Endodermal cell (in vitro differentiated cells): Measurements from ENCODE around the gene RNF169. TPM values are rescaled to one million over a fixed set of nuclear protein-coding genes. Genes with fewer than 3 reads are reported as not detected.

Experiments used
- DNase-seq: peaks from one replicate; pipeline ENCODE4 v3.0.0-alpha.2; 2017
- H3K27ac ChIP-seq: 2 replicates; pipeline ENCODE4 v1.5.1; 2013; ENCODE audit warnings: mild to moderate bottlenecking, low read depth, low read length, moderate library complexity
- H3K27me3 ChIP-seq: 2 replicates; pipeline ENCODE4 v1.6.1; 2013; ENCODE audit warnings: mild to moderate bottlenecking, low read length, moderate library complexity; ENCODE audit not compliant: insufficient read depth, control insufficient read depth, poor library complexity, severe bottlenecking
- H3K36me3 ChIP-seq: 2 replicates; pipeline ENCODE4 v1.7.0; 2013; ENCODE audit warnings: mild to moderate bottlenecking, low read length, moderate library complexity; ENCODE audit not compliant: control insufficient read depth, insufficient read depth
- H3K4me1 ChIP-seq: one replicate; pipeline ENCODE4 v1.7.0; 2013; ENCODE audit warnings: low read length; ENCODE audit not compliant: control insufficient read depth, insufficient read depth
- H3K4me3 ChIP-seq: 2 replicates; pipeline ENCODE4 v1.5.1; 2013; ENCODE audit warnings: mild to moderate bottlenecking, low read length, moderate library complexity
- H3K9ac ChIP-seq: 2 replicates; pipeline ENCODE4 v1.6.1; 2013; ENCODE audit warnings: mild to moderate bottlenecking, low read length, moderate library complexity; ENCODE audit not compliant: poor library complexity, severe bottlenecking; ENCODE audit errors: extremely low read depth
- H3K9me3 ChIP-seq: 2 replicates; pipeline ENCODE4 v1.6.1; 2013; ENCODE audit warnings: mild to moderate bottlenecking, low read length, moderate library complexity; ENCODE audit not compliant: control insufficient read depth
- H3K27ac Mint-ChIP-seq: 2 replicates; pipeline ENCODE4 v1.8.0; 2020; ENCODE audit warnings: mixed read lengths
- H3K27me3 Mint-ChIP-seq: 2 replicates; pipeline ENCODE4 v1.8.0; 2021; ENCODE audit warnings: mild to moderate bottlenecking, mixed read lengths; ENCODE audit not compliant: insufficient read depth
- H3K36me3 Mint-ChIP-seq: 2 replicates; pipeline ENCODE4 v1.8.0; 2020; ENCODE audit warnings: low read depth, mixed read lengths
- H3K4me1 Mint-ChIP-seq: 2 replicates; pipeline ENCODE4 v1.8.0; 2020; ENCODE audit warnings: mixed read lengths
- H3K4me3 Mint-ChIP-seq: 2 replicates; pipeline ENCODE4 v1.8.0; 2020; ENCODE audit warnings: mild to moderate bottlenecking, moderate library complexity, mixed read lengths
- H3K9me3 Mint-ChIP-seq: 2 replicates; pipeline ENCODE4 v1.8.0; 2020; ENCODE audit warnings: mild to moderate bottlenecking, mixed read lengths
- WGBS, 2 experiments: methylation state at CpG; one replicate each; pipeline versions ENCODE4 v1.1.5 to v1.1.7; 2013; ENCODE audit warnings: missing lambda C conversion rate in 2 of 2, mixed read lengths in 1 of 2; ENCODE audit not compliant: insufficient coverage in 1 of 2, insufficient read length in 1 of 2; 5-methylcytosine and 5-hydroxymethylcytosine counted together
- total RNA-seq, 2 donors: library from RNA; stranded (reverse); fragmentation: NEBNext Ultra II Directional in 1 of 2; extraction: Animal tissue kit (Norgen Biotek cat#: 25700) in 1 of 2; gene quantifications; 2 replicates in 1 of 2; 3 replicates in 1 of 2; pipeline ENCODE4 v1.2.1, GENCODE V29; 2021
- TF ChIP-seq, protein P1 (sequence below): fragments of 200-600 bp; sonication (generic); conservative IDR thresholded peaks from 2 replicates; pipeline ENCODE4 v1.5.0; 2021; ENCODE audit warnings: antibody characterized with exemption, mild to moderate bottlenecking

RNF169 gene
- total RNA-seq, 2 donors from 2014 or later = 18.3 to 23.6 TPM

- no peak overlapping the region for H3K4me3 Mint-ChIP-seq
- no peaks in the 10 kb centered on the region for H3K27me3 Mint-ChIP-seq
- TF ChIP-seq, protein P1, sequence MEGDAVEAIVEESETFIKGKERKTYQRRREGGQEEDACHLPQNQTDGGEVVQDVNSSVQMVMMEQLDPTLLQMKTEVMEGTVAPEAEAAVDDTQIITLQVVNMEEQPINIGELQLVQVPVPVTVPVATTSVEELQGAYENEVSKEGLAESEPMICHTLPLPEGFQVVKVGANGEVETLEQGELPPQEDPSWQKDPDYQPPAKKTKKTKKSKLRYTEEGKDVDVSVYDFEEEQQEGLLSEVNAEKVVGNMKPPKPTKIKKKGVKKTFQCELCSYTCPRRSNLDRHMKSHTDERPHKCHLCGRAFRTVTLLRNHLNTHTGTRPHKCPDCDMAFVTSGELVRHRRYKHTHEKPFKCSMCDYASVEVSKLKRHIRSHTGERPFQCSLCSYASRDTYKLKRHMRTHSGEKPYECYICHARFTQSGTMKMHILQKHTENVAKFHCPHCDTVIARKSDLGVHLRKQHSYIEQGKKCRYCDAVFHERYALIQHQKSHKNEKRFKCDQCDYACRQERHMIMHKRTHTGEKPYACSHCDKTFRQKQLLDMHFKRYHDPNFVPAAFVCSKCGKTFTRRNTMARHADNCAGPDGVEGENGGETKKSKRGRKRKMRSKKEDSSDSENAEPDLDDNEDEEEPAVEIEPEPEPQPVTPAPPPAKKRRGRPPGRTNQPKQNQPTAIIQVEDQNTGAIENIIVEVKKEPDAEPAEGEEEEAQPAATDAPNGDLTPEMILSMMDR = peak; percentile 63
- H3K9me3 Mint-ChIP-seq = no peaks in the 10 kb centered on the region
- Histone ChIP-seq H3K27me3 (no peaks in the 10 kb centered on the region), H3K4me3 (no peak overlapping the region), H3K9me3 (no peaks in the 10 kb centered on the region), H3K27ac (no peak overlapping the region), H3K9ac (no peak overlapping the region), H3K4me1 (no peaks in the 10 kb centered on the region), H3K36me3 (peaks cover 75% of the 10 kb centered on the region)
- no peak overlapping the region for H3K27ac Mint-ChIP-seq
- peaks cover 13% of the 10 kb centered on the region for H3K4me1 Mint-ChIP-seq
- peak; percentile 66 for DNase-seq
- H3K36me3 Mint-ChIP-seq = peaks cover 33% of the 10 kb centered on the region
- WGBS, 2 experiments = 95 to 96% methylated on average over 9 to 13 of the region's 13 CpGs
Measured at GRCh38 chr11:74842967-74843366, 94.3 kb downstream of the RNF169 start.

- no peak overlapping the region for H3K27ac ChIP-seq
- TF ChIP-seq, protein P1 = no peak
- no peaks in the 10 kb centered on the region for H3K4me1 ChIP-seq
- peaks cover 13% of the 10 kb centered on the region for H3K4me1 Mint-ChIP-seq
- no peaks in the 10 kb centered on the region for H3K27me3 Mint-ChIP-seq
- H3K36me3 Mint-ChIP-seq = peaks cover 35% of the 10 kb centered on the region
- no peak overlapping the region for H3K4me3 ChIP-seq
- 100% methylated on average over 1 to 3 of the region's 3 CpGs for WGBS, 2 experiments
- no peak for DNase-seq
- H3K9me3 Mint-ChIP-seq = no peaks in the 10 kb centered on the region
- H3K4me3 Mint-ChIP-seq = no peak overlapping the region
- no peak overlapping the region for H3K9ac ChIP-seq
- peaks cover 68% of the 10 kb centered on the region for H3K36me3 ChIP-seq
- peak overlapping the region; percentile 45 for H3K27ac Mint-ChIP-seq
- H3K27me3 ChIP-seq = no peaks in the 10 kb centered on the region
- H3K9me3 ChIP-seq = no peaks in the 10 kb centered on the region
Measured at GRCh38 chr11:74844072-74844471, 95.4 kb downstream of the RNF169 start.

DNA sequence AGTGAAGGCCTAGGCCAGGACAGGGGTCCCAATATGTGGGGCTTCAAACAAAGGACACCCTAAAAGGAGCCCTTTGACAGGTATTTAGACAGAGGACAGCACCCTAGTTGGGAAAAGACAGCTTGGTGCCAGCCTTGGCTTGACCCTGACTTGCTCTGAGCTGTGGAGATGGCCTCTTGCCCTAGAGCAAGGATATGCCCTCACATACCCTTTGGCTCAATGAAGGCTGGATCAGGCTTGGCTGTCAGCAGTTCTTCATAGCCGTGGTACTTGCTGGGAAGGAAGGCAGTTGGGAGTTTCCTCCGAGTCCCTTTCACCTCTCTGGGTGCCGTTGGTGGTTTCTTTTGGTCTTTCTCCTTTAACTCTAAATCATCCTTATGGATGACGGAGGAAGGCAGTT lies 96.2 kb downstream of the RNF169 start:
- no peaks in the 10 kb centered on the region for H3K27me3 Mint-ChIP-seq
- no peaks in the 10 kb centered on the region for H3K9me3 Mint-ChIP-seq
- Histone ChIP-seq H3K4me3 (no peak overlapping the region), H3K27me3 (no peaks in the 10 kb centered on the region), H3K27ac (no peak overlapping the region), H3K36me3 (peaks cover 69% of the 10 kb centered on the region), H3K9ac (no peak overlapping the region), H3K9me3 (no peaks in the 10 kb centered on the region), H3K4me1 (no peaks in the 10 kb centered on the region)
- peaks cover 13% of the 10 kb centered on the region for H3K4me1 Mint-ChIP-seq
- no peak overlapping the region for H3K4me3 Mint-ChIP-seq
- no peak overlapping the region for H3K27ac Mint-ChIP-seq
- TF ChIP-seq, protein P1 = no peak
- 93 to 100% methylated on average over 2 to 4 of the region's 4 CpGs for WGBS, 2 experiments
- peaks cover 35% of the 10 kb centered on the region for H3K36me3 Mint-ChIP-seq
- DNase-seq = no peak
